Skeletal muscle cell (primary cell): ENCODE measurements around the gene SHISA9.

ENCODE experiments used
- DNase-seq: peaks from one replicate; pipeline ENCODE4 v3.0.0-alpha.2; 2010; ENCODE audit warnings: low read depth
- H3K4me3 ChIP-seq: 2 replicates; pipeline ENCODE4 v1.5.1; 2011; ENCODE audit warnings: low read depth, mild to moderate bottlenecking, control low read depth, low read length, moderate library complexity

Gene SHISA9

DNA sequence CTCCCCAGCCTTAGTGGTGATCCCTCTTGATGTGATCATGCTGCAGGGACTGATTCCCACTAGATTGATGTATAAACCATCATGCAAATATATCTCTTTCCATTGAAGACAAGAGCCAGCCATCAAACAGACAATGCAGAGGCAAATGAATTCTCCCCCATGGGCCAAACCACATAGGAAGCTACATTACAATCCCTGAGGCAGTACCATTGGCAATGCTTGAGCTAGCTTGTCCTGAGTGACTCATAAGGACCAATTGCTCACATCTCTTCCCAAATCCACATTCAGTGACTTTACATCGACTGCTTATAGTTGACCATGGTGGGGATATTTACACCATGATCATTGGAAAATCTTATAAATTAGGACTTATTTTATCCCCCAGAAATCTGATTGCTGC lies 242.2 kb downstream of the SHISA9 start:
- no peak for DNase-seq
- no peak overlapping the region for H3K4me3 ChIP-seq

DNA sequence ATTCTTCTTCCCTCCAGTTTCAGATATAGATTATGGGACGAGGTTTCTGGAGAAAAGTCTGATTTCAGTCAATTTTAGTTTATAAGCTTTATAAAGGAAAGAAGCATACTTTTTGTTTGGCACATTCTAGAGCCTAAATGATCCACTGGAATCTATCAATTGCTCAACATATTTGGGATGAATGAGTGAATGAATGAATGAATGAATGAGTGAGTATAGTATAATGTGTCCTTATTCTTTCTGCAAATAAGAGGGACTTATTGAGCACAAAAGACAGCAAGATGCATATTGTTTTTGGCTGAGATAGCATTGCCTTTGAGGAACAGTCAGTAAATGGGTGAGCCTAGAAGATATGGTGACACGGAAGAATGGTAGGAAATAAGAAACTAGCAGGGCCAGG lies 245.4 kb downstream of the SHISA9 start:
- no peak overlapping the region for H3K4me3 ChIP-seq

DNA sequence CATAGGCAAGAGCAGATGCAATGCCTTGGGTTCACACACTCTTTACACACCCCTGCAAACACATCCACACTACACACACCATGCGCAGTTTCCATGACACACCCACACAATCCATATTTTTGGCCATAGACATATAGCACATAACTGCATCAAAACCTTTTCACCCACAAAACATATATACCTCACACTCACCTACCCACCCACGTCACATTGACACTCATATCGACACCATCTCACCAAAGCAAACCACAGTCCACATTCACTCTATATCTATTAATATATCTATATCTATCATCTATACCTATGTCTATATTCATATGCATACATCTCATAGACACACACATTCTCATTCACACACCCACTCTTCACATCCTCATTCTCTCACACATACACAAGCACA lies 246.9 kb downstream of the SHISA9 start:
- H3K4me3 ChIP-seq: no peak overlapping the region
- DNase-seq: no peak

More for the DNA sequence above, 245.4 kb downstream of the SHISA9 start:
- no peak for DNase-seq

DNA sequence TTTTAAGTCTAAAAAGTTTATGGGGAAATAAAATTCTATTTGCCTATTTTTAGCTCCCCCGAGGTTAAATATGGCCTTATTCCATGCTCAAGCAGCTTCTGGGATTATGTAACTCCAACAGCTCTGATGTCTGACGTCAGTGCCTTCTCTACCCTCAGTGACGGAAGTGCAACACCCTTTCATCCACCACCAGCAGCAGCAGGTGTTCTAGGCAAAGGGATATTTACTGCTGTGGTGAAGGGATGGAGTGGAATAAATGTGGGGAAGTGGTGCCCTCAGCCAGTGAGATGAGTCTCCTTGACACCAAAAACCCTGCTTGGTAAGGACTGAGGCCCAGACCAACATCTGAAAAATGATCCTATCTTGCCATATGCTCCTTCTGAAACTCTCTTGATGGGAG lies 247.4 kb downstream of the SHISA9 start:
- H3K4me3 ChIP-seq: no peak overlapping the region
- DNase-seq: no peak

DNA sequence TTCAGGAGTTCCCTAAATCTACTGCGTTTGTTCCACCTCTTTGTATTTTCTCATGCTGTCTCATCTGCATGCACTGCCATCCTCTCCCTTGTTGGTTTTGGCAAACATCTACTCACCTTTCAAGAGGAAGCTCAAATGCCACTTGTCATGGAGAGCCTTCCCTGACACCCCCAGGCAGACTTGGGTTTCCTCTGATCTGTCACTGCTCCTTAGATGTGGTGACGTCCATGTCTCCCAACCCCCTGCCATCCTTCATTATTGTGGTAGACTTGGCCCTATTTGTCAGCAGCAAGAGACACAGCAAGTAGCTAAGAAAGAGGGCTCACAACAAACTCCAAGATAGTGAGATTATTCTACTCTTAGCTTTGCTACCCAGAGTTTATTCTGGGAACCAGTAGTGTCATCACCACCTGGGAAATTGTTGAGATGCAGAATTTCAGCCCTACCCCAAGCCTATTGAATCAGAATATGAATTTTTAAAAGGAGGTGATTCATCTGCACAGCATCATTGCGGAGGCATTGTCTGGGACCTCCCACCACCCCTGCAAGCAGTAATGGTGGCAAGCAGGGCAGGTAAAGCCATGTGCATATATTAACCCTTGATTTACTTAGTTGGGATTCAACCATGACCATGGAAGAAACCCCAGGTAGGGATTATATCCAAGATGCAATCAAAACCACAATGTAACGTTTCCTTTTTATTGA lies 248.9 kb downstream of the SHISA9 start:
- no peak for DNase-seq
- no peak overlapping the region for H3K4me3 ChIP-seq

DNA sequence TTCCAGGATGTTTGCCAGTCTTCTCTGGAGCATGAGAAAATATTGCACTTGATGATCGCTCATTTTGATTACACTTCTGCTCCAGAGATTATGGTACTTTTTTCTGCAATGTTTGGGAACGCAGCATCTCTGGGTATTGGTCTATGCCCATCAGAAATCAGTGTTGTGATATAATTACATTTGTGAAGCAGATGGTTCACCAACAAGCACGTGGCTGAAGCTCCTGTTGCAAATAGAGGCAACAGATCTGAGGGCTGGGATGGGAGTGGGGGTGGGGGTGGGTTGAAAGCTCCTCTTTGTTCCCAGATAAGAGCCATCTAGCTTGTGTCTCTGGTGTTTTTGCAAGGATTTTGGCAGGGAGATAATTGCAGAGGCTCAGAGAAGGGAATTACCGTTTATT lies 252.3 kb downstream of the SHISA9 start:
- H3K4me3 ChIP-seq: no peak overlapping the region
- DNase-seq: no peak

DNA sequence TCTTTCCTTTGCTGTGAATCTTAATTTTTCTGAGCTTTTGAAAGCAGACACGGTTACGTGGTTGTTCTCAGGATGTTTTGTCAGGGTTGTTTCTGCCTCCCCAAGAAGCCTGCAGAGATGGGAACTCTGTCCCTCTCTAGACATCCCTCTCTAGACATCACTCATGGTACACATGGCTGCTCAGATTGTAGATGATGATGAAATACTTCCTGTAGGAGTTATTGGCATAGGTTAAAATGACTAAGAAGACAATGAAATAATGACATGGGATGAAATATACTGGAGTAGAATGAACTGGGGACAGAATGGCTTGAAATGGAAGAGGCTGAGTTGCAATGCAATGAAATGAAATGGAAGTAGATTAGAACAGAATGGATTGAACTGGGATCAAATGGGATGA lies 253.4 kb downstream of the SHISA9 start:
- no peak for DNase-seq
- H3K4me3 ChIP-seq: no peak overlapping the region

DNA sequence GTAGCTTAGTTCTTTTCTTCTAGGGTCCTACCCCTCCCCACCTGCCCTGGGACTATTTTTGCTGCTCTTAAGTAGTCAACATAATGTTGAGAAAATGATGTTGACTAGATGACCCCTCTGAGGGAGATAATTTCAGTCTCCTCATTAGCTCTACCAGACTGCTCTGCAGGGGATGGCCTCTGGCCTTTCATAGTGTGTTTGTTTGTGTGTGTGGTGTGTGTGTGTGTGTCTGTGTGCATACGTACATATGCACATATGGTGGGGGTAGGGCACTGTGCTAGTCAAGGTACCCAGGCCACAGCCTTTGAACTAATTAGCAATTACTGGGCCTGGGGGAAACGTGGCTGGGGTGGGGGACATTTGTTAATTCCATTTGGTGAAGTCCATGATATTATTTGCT lies 254.0 kb downstream of the SHISA9 start:
- DNase-seq: no peak
- no peak overlapping the region for H3K4me3 ChIP-seq

DNA sequence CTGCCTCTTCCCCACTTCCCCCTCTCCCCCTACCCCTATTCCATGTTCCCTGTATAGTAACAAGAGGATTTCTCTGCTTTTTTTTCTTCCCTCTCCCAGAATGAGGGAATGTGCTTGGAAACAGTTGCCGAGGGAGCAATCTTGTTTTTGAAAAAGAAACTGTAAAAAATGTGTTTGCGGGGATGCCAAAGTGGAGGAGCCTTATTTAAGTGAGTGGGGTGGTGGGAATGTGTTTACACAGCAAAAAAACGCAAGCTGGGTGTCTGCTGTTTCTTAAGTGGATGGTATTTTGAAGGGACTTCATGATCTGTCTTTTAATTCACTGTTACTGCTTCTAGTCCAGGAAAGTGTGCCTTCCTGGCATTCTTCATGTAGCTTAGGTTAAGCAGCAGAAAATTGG lies 254.4 kb downstream of the SHISA9 start:
- no peak for DNase-seq

DNA sequence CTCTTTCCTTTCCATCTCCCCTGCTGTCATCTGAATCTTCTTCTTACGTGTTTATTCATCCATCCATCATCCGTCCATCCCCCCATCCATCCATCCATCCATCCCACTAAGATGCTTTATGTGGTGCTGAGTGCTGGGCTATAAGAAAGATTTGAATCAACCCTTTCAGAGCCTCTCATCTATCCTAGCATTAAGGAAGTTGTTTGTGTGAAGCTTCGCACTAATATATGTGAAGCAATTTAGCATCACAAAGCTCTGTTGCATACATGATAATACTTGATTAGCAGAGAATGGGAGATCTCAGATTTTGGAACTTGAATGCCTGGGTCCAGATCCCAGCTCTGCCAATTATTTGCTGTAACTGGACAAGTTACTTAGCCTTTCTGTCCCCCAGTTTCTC lies 255.7 kb downstream of the SHISA9 start:
- no peak overlapping the region for H3K4me3 ChIP-seq
- no peak for DNase-seq

More for the DNA sequence above, 254.4 kb downstream of the SHISA9 start:
- no peak overlapping the region for H3K4me3 ChIP-seq

DNA sequence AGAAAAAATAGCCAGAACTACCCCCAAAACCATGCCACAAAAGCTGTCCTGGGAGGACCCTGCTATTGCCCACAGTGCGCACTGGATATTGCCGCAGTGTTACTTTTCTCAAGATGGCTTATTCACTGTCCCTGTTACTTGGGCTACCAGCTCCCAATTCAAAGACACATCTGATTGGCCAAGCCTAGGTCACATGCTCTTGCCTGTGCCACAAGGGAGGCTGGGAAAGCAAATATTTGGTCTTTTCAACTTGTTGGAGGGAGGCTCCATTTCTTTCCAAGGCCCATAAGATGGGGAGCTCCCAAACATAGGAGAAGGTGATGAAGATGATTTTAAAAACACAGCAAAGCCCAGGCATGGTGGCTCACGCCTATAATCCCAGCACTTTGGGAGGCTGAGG lies 257.0 kb downstream of the SHISA9 start:
- no peak for DNase-seq
- no peak overlapping the region for H3K4me3 ChIP-seq

DNA sequence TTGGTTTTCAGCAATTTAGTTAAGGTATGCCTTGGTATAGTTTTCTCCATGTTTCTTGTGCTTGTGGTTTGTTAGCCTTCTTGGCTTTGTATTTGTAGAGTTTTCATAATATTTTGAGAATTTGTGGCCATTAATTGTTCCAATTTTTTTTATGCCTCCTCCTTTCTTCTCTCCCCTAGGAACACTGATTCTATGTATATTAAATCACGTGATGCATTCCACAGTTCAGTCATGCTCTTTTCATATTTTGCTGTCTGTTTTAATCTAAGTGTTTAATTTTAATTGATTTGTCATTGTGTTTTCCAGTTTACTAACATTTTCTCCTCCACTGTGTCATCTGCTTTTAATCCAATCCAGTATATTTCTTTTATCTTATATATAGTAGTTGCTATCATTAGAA lies 263.6 kb downstream of the SHISA9 start:
- no peak overlapping the region for H3K4me3 ChIP-seq
- DNase-seq: no peak

DNA sequence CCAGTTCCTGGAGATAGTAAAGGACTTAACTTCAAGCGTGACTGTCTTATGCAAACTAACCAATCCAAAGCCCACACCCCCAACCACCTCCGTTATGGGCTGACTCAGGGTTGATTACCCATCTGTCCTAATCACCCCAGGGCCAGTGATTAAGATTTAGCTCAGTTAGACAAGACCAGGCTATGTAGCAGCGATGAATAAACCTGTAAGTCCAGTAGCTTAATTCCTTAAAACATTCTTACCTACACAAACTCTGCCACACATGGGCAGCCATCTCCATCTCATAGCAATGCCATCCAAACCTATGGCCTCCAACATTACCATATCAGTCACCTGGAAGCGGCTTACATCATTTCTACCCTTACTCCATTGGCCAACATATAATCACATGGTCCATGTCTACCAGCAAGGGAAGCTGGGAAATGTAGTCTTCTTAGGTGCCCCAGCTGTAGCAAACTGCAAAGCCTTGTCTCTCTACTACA lies 266.7 kb downstream of the SHISA9 start:
- DNase-seq: no peak
- no peak overlapping the region for H3K4me3 ChIP-seq

DNA sequence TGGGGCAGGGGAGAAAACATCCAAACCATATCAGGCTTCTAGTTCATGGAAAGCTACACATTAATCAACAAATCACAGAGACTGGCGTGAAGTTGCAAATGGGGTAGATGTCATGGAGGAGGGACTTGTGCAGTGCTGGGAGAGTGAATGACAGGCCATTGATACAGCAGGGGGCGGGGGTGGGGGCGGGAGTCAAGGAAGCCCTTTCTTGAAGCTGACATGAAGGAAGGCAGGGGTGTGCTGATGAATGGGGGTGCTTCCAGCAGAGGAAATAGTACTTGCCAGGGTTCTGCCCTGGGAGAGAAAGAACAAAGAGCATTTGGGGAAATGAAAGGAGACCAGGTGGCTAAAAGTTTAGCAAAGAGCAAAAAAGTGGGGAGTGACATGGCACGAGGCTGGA lies 269.9 kb downstream of the SHISA9 start:
- H3K4me3 ChIP-seq: no peak overlapping the region

DNA sequence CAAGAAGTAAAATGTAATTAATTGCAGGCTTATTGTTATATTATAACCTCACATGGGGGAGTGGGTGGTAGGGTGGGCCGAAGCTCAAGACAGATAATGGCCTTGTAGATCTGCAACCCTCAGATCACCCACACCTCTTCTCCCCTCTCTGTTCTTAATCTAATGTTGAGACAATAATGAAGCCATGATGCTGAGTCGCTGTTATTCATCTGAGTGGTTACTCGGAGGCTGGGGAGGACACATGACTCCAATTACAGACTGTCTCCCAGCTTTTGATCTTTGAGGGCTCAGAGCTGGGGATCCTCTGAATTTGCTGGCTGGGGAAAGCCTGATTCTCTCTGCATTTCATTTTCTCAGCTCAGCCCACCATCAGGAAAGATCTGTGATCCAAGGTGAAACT lies 275.3 kb downstream of the SHISA9 start:
- DNase-seq: no peak
- H3K4me3 ChIP-seq: no peak overlapping the region

More for the DNA sequence above, 269.9 kb downstream of the SHISA9 start:
- DNase-seq: no peak

DNA sequence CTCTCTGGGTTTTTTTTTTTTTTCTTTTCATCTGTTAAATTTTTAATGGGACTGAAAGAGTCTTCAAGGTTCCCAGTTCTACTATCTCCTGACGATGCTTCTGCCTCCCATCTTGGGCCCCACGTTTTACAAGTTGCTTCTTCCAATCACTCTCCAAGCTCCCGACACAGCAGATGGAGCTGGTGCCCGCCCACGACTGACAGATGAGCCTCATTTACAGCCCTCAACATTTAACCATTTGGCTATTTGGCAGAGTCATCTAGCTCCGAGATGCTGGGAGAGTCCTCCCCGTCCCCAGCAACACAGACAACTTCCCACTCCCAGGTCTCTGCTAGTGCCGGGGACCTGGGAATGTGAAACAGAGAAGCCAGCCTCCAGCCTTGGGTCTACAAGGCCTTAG lies 276.9 kb downstream of the SHISA9 start:
- DNase-seq: no peak
- no peak overlapping the region for H3K4me3 ChIP-seq

DNA sequence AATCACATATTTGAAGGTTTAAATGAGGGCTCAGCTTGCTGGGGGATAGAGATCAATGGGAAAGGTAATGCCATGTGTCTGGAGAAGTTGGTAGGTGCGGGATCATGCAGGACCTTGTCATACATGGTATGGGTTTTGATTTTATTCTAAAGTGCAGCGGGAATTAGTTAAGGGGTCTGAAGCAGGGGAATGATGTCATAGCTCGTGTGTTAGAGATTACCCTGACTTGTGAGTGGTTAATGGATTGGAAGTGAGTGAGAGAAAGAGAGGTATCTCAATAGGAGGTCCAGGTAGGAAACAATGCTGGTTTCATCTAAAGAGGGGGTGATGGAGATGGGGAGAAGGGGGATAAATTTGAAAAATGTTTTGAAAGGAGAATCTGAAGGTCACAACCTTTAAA lies 280.0 kb downstream of the SHISA9 start:
- DNase-seq: no peak
- H3K4me3 ChIP-seq: no peak overlapping the region

DNA sequence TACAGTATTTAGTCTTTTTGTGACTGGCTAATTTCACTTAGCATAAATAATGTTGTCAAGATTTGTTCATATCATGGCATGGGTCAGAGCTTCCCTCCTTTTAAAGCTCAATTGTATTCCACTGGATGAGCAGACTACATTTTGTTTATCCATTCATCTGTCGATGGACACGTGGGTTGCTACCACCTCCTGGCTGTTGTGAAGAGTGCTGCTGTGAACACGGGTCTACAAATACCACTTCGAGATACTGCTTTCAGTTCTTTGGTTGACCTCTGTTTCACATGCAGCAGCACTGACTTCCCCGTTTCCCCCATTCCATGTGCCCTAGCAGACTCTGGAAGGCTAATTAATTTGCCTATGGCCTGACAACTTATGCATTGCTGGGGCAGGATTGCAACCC lies 285.4 kb downstream of the SHISA9 start:
- no peak overlapping the region for H3K4me3 ChIP-seq
- DNase-seq: no peak

DNA sequence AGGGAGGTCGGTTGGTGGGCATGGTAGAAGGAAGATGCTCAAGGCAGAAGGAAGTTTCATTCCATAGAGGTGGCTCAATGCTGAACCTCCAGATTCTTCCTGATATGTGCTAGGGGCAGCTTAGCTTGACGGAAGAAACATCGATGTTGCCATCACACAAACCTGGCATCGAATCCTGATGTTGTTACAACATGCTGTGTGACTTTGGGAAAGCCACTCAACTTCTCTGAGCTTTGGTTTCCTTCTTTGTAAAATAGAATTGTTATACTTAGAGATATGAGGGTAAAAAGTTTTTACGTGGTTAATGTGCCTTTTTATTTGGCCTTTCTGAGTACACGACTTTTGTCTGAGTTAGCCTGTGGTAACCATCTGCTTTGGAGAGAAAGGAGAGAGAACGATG lies 287.9 kb downstream of the SHISA9 start:
- DNase-seq: no peak
- no peak overlapping the region for H3K4me3 ChIP-seq

DNA sequence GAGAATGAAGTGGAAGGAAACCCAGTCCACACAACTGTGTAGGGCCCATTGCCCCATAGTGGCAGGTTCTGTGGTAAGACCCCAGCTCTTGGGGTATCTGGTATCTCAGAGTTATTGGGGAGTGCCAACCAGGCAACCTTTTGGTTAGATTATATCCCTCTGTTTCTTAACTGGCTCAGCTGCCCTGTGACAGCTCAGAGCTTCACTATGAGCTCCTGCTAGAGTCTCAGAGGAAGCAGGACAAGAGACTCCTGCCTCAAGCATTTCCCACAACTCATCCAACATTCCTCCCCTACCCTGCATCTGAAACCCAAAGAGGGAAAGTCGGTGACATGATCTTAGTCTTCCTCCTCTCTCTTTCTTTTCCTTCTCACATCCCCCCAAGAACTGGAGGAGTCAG lies 292.3 kb downstream of the SHISA9 start:
- DNase-seq: no peak
- H3K4me3 ChIP-seq: no peak overlapping the region

DNA sequence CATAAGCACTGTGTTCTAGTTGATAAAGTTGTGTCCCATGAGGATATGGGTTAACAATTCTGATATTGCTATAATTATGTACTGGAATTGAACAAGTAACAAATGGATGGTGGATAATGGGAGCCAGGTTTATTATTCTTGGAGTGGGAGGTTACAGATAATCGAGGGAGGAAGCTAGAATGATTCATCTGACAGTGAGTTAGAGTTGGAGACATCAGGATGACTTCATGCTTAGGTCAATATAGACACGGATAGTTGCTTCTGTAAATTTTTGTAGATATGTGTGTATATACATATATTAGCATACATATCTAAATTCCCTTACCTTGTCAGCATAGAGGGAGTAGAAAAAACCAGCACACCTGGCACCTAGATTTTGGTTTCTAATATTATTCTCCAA lies 293.4 kb downstream of the SHISA9 start:
- H3K4me3 ChIP-seq: no peak overlapping the region
- no peak for DNase-seq

DNA sequence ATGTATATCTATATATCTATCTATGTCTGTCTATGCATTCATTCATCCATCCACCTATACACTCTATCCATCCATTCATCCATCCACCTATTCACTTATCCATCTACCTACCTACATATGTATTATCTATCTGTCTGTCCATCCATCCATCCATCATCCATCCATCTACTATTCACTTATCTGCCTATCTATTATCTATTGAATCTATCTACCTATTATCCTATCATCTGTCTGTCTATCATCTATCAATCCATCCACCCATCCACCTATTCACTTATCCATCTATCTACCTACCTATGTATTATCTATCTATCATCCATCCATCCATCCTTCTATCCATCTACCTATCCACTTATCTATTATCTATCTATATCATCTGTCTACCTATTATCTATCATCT lies 302.3 kb downstream of the SHISA9 start:
- DNase-seq: no peak
- no peak overlapping the region for H3K4me3 ChIP-seq
